NB4 (cell line): Measurements from ENCODE around the gene HOATZ.

Experiments
- DNase-seq: peaks from one replicate; pipeline ENCODE4 v3.0.0; 2010; ENCODE audit warnings: low read depth
- H3K4me3 ChIP-seq: one replicate; pipeline ENCODE4 v1.5.1; 2011; ENCODE audit warnings: mild to moderate bottlenecking, low read depth, low read length, moderate library complexity
- CTCF ChIP-seq: IDR thresholded peaks from one replicate; pipeline ENCODE4 v1.5.1; 2012; ENCODE audit warnings: low read depth, low read length
- MAX ChIP-seq: IDR thresholded peaks from 2 replicates; pipeline ENCODE4 v1.6.1; 2011; ENCODE audit warnings: low read depth, low read length
- MYC ChIP-seq: IDR thresholded peaks from 2 replicates; pipeline ENCODE4 v1.6.1; 2011; ENCODE audit warnings: low read depth, low read length
- POLR2A ChIP-seq: IDR thresholded peaks from 2 replicates; pipeline ENCODE4 v1.6.1; 2011; ENCODE audit warnings: mild to moderate bottlenecking; ENCODE audit not compliant: insufficient read length; ENCODE audit errors: extremely low read depth

HOATZ gene

GRCh38 chr11:111531136-111531535 lies 16.6 kb downstream of the HOATZ start:
- no peak overlapping the region for H3K4me3 ChIP-seq
- TF ChIP-seq CTCF (no peak), POLR2A (no peak), MAX (no peak), MYC (no peak)
- no peak for DNase-seq

- no peak overlapping the region for H3K4me3 ChIP-seq
- peak; percentile 82 for DNase-seq
- TF ChIP-seq POLR2A (no peak), CTCF (no peak), MAX (peak; percentile 78), MYC (peak; percentile 70; the same call in 1 of the 2 replicates)
Observed at GRCh38 chr11:111531687-111532364, 17.2 kb downstream of the HOATZ start.

- peak; percentile 50 for DNase-seq
- TF ChIP-seq CTCF: no peak
- TF ChIP-seq MAX: peak; percentile 82
- TF ChIP-seq MYC: 0 out of 2 replicates have a peak, but pooled peaks have one; percentile 33
- H3K4me3 ChIP-seq: no peak overlapping the region
Observed at GRCh38 chr11:111532365-111532709, 17.8 kb downstream of the HOATZ start.

- TF ChIP-seq POLR2A (no peak), CTCF (no peak), MYC (no peak), MAX (no peak)
- DNase-seq: no peak
- no peak overlapping the region for H3K4me3 ChIP-seq
Observed at GRCh38 chr11:111535281-111535680, 20.7 kb downstream of the HOATZ start.

GRCh38 chr11:111537336-111537860 lies 22.8 kb downstream of the HOATZ start:
- TF ChIP-seq POLR2A (no peak), MYC (no peak), CTCF (no peak), MAX (no peak)
- DNase-seq: no peak
- H3K4me3 ChIP-seq: no peak overlapping the region
